ENCODE data around the gene RNPC3.

DNA sequence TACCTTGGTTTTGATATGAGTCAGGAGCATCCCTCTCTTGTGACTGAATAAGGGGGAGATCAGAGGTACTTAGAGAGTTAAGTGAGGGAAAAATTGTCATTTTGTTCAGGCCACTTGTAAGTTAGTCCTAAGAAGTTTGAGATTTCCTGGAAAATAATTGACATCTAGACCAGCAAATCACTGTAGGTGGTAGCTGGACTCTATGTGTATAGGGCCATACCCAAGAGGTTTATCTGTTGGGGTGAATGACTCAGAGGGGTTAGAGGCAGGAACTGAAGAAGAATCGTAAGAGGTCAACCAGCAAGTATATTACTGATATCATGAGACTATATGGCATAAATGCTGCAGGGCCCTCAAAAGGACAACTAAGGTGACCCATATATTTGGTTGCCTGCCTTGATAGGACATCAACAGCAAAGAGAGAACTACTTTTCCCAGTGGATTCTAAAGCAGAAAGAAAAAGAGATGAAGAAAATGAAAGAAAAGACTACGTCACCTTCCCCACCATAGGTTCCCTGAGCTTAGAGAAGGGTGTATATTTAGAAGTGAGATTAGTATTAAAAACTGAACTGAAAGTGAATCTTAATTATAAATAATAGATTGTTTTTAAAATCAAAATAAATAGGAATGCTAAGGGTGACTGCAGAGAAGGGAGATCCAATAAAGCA, 8.0 kb upstream of the RNPC3 start:
- TF ChIP-seq, protein P1, sequence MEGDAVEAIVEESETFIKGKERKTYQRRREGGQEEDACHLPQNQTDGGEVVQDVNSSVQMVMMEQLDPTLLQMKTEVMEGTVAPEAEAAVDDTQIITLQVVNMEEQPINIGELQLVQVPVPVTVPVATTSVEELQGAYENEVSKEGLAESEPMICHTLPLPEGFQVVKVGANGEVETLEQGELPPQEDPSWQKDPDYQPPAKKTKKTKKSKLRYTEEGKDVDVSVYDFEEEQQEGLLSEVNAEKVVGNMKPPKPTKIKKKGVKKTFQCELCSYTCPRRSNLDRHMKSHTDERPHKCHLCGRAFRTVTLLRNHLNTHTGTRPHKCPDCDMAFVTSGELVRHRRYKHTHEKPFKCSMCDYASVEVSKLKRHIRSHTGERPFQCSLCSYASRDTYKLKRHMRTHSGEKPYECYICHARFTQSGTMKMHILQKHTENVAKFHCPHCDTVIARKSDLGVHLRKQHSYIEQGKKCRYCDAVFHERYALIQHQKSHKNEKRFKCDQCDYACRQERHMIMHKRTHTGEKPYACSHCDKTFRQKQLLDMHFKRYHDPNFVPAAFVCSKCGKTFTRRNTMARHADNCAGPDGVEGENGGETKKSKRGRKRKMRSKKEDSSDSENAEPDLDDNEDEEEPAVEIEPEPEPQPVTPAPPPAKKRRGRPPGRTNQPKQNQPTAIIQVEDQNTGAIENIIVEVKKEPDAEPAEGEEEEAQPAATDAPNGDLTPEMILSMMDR (conservative IDR thresholded peaks at IDR 0.05; ENCODE audit: low read depth in 2 of 2): no peak
- TF ChIP-seq EZH2 (IDR thresholded peaks at IDR 0.05; ENCODE audit: low read depth, unreplicated experiment) (no peak), EZH2phosphoT487 (IDR thresholded peaks at IDR 0.05; ENCODE audit: unreplicated experiment) (no peak), JUNB (IDR thresholded peaks at IDR 0.05; ENCODE audit: unreplicated experiment) (no peak)
- TF ChIP-seq, protein P2, sequence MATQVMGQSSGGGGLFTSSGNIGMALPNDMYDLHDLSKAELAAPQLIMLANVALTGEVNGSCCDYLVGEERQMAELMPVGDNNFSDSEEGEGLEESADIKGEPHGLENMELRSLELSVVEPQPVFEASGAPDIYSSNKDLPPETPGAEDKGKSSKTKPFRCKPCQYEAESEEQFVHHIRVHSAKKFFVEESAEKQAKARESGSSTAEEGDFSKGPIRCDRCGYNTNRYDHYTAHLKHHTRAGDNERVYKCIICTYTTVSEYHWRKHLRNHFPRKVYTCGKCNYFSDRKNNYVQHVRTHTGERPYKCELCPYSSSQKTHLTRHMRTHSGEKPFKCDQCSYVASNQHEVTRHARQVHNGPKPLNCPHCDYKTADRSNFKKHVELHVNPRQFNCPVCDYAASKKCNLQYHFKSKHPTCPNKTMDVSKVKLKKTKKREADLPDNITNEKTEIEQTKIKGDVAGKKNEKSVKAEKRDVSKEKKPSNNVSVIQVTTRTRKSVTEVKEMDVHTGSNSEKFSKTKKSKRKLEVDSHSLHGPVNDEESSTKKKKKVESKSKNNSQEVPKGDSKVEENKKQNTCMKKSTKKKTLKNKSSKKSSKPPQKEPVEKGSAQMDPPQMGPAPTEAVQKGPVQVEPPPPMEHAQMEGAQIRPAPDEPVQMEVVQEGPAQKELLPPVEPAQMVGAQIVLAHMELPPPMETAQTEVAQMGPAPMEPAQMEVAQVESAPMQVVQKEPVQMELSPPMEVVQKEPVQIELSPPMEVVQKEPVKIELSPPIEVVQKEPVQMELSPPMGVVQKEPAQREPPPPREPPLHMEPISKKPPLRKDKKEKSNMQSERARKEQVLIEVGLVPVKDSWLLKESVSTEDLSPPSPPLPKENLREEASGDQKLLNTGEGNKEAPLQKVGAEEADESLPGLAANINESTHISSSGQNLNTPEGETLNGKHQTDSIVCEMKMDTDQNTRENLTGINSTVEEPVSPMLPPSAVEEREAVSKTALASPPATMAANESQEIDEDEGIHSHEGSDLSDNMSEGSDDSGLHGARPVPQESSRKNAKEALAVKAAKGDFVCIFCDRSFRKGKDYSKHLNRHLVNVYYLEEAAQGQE (IDR thresholded peaks at IDR 0.05; ENCODE audit: unreplicated experiment): no peak
- TF ChIP-seq, protein P3, sequence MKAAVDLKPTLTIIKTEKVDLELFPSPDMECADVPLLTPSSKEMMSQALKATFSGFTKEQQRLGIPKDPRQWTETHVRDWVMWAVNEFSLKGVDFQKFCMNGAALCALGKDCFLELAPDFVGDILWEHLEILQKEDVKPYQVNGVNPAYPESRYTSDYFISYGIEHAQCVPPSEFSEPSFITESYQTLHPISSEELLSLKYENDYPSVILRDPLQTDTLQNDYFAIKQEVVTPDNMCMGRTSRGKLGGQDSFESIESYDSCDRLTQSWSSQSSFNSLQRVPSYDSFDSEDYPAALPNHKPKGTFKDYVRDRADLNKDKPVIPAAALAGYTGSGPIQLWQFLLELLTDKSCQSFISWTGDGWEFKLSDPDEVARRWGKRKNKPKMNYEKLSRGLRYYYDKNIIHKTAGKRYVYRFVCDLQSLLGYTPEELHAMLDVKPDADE (IDR thresholded peaks at IDR 0.05): no peak
